ENCODE results near the gene PIGL. TPM values are rescaled to one million over a fixed set of nuclear protein-coding genes. Genes with fewer than 3 reads are reported as not detected.
"Not testable (repeated sequence)": the region's sequence is repeated elsewhere in the genome, so short reads cannot be mapped to it uniquely, and the experiment has no call there.

The PIGL gene
- total RNA-seq, 1 donor from 2014 or later: 56.6 TPM

- ATAC-seq (ENCODE audit: low read depth) (peak; percentile 64), DNase-seq (no peak)
- intact Hi-C loops (cut with micrococcal nuclease): loop anchor here (1.0 kb wide), 1 partner anchor 216 kb away; no protein-coding TSS in a partner anchor
- Mint-ChIP-seq H3K4me1 (peaks cover 4% of the 10 kb centered on the region), H3K4me3 (no peak overlapping the region), H3K36me3 (ENCODE audit: low read depth) (peaks cover 30% of the 10 kb centered on the region), H3K27ac (no peak overlapping the region), H3K27me3 (no peaks in the 10 kb centered on the region), H3K9me3 (no peaks in the 10 kb centered on the region)
- no peak for TF ChIP-seq CTCF (IDR thresholded peaks at IDR 0.05)
- POLR2A ChIA-PET: interaction anchor here (1.0 kb wide), 1 partner anchor 18 kb away, joined by 3 read pairs; no protein-coding TSS in a partner anchor
- CTCF ChIA-PET: interaction anchor here (0.9 to 2.3 kb wide), 3 partner anchors 11 to 59 kb away, joined by 3 to 10 read pairs (median 6); no protein-coding TSS in a partner anchor
Observed at GRCh38 chr17:16304830-16305229, 87.8 kb downstream of the PIGL start.

DNA sequence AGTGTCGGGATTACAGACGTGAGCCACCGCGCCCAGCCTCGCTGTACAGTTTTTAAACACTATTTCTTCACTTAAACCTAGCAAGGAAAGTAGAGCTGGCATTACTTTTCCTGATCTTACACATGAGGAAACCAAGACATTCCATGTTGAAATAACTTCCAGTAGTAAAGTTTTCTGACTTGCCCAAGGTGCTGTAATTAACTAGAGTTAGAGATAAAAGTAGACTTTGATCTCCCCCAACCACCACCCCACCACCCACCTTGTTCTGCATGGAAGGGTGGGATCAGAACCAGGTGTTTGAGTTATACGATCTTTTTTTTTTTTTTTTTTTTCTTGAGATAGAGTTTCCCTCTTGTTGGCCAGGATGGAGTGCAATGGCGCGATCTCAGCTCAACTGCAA, 89.2 kb downstream of the PIGL start:
- intact Hi-C loops (cut with micrococcal nuclease): no loop called here
- TF ChIP-seq CTCF (IDR thresholded peaks at IDR 0.05): no peak
- CTCF ChIA-PET: interaction anchor here (2.3 kb wide), 1 partner anchor 12 kb away, joined by 6 read pairs; no protein-coding TSS in a partner anchor
- H3K4me3 Mint-ChIP-seq: no peak overlapping the region
- POLR2A ChIA-PET: interaction anchor here (0.6 kb wide), 1 partner anchor 43 kb away, joined by 3 read pairs; no protein-coding TSS in a partner anchor
- H3K4me1 Mint-ChIP-seq: peaks cover 4% of the 10 kb centered on the region
- H3K9me3 Mint-ChIP-seq: no peaks in the 10 kb centered on the region
- peaks cover 33% of the 10 kb centered on the region for H3K36me3 Mint-ChIP-seq (ENCODE audit: low read depth)
- DNase-seq (no peak), ATAC-seq (ENCODE audit: low read depth) (no peak)
- no peak overlapping the region for H3K27ac Mint-ChIP-seq
- no peaks in the 10 kb centered on the region for H3K27me3 Mint-ChIP-seq

DNA sequence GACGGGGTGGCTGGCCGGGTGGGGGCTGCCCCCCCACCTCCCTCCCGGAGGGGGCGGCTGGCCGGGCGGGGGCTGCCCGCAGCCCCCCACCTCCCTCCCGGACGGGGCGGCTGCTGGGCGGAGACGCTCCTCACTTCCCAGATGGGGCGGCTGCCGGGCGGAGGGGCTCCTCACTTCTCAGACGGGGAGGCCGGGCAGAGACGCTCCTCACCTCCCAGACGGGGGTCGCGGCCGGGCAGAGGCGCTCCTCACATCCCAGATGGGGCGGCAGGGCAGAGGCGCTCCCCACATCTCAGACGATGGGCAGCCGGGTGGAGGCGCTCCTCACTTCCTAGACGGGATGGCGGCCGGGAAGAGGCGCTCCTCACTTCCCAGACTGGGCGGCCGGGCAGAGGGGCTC, 95.1 kb downstream of the PIGL start:
- DNase-seq; intact Hi-C loops (cut with micrococcal nuclease); ATAC-seq (ENCODE audit: low read depth); H3K9me3 Mint-ChIP-seq; CTCF ChIA-PET; H3K27me3 Mint-ChIP-seq; H3K27ac Mint-ChIP-seq; POLR2A ChIA-PET; H3K4me3 Mint-ChIP-seq; H3K4me1 Mint-ChIP-seq: not testable (repeated sequence)
- peaks cover 32% of the 10 kb centered on the region for H3K36me3 Mint-ChIP-seq (ENCODE audit: low read depth)

DNA sequence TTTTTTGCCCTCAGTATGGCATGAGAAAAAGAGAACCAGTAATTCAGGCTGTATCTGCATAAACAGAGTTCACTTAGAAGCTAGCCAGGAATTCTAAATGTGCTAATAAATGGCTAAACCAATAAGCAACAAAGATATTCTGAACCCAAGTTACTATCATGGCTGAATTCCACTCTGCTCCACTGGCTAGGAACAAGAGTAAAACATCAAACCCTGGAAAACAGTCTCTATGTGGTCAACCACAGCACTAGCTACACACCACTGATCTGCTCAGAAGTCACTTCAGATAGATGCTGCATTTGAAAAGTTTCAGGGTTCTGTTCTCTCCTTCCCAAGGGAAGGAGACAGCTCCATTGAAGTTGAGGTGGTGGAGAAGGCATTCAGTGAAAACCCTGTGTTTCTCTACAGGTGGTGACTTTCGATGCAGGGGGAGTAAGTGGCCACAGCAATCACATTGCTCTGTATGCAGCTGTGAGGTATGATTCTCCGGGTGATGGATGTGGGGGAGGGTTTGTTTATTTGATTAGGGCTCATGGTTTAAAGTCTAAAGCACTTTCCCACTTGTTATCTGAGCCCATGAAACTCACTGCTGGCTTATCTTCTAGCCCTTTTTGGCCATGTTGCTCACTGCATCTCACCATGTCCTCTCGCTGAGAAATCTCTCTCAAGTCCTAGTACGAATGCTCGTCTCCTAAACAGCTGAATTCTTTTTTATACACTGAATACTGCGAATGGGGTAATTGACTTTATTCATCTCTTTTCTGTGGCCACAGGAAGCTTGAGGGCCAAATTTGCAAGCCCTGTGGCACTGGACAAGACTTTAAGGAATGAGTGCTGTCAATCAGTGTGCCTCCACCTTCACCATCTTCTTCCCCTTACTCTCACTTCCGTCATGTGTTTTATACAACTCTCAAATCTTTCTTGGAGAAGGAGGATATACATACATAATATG, 96.4 kb downstream of the PIGL start:
- H3K27ac Mint-ChIP-seq: no peak overlapping the region
- DNase-seq (no peak), ATAC-seq (ENCODE audit: low read depth) (no peak)
- ChIA-PET POLR2A (interaction anchor here (0.8 kb wide), 1 partner anchor 96 kb away, joined by 3 read pairs; the partner anchor contains the start of gene PIGL), CTCF (no interaction called here)
- no peak overlapping the region for H3K4me3 Mint-ChIP-seq
- no peaks in the 10 kb centered on the region for H3K4me1 Mint-ChIP-seq
- no peak for TF ChIP-seq CTCF (IDR thresholded peaks at IDR 0.05)
- no peaks in the 10 kb centered on the region for H3K27me3 Mint-ChIP-seq
- peaks cover 32% of the 10 kb centered on the region for H3K36me3 Mint-ChIP-seq (ENCODE audit: low read depth)
- no peaks in the 10 kb centered on the region for H3K9me3 Mint-ChIP-seq
- intact Hi-C loops (cut with micrococcal nuclease): no loop called here

GRCh38 chr17:16314189-16314588, 97.2 kb downstream of the PIGL start:
- intact Hi-C loops (cut with micrococcal nuclease): no loop called here
- ChIA-PET CTCF (no interaction called here), POLR2A (no interaction called here)
- Mint-ChIP-seq H3K27ac (no peak overlapping the region), H3K27me3 (no peaks in the 10 kb centered on the region), H3K4me3 (no peak overlapping the region), H3K4me1 (no peaks in the 10 kb centered on the region), H3K36me3 (ENCODE audit: low read depth) (peaks cover 35% of the 10 kb centered on the region), H3K9me3 (no peaks in the 10 kb centered on the region)
- DNase-seq: no peak
- TF ChIP-seq CTCF (IDR thresholded peaks at IDR 0.05): no peak
- no peak for ATAC-seq (ENCODE audit: low read depth)

Data from activated B cell treated with CpG ODN at 0.5 μM for 24 hours (primary cell).